Testis (tissue), 2 donors: ENCODE measurements around the gene ZC3H7A.

ENCODE experiments used
- CTCF ChIP-seq, 3 experiments: fragments of 450-650 bp in 2 of 3; fragments of 200-600 bp in 1 of 3; sonication (generic) in 1 of 3; IDR thresholded peaks; one replicate each; pipeline ENCODE4 v1.5.1; 2016 to 2019; ENCODE audit warnings: antibody characterized with exemption in 3 of 3, mild to moderate bottlenecking in 2 of 3, moderate library complexity in 1 of 3
- POLR2A ChIP-seq: fragments of 450-650 bp; IDR thresholded peaks from one replicate; pipeline ENCODE4 v1.6.1; 2017; ENCODE audit warnings: antibody characterized with exemption, mild to moderate bottlenecking, moderate library complexity

DNA sequence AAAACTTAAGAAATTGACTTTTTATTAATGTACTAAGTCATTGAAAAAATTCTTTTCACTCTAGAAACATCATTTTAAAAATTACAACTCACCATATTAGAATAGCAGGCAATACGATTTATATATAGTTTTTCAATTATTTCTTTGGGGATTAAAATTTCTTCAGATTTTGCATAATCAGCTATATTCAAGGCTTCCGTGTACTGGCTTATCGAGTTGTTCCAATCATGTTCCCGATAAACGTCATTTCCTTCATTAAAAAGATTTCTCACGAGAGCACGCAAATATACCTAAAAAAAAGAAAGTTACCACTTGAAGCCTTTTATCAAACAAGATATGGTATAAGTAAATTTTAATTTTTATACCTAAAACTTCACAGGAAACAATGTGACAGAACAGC lies 18.0 kb downstream of the ZC3H7A start:
- TF ChIP-seq CTCF (IDR thresholded peaks at IDR 0.05), result no peak
- TF ChIP-seq POLR2A, result no peak
